ENCODE data around the gene MYH7. TPM values are rescaled to one million over a fixed set of nuclear protein-coding genes. Genes with fewer than 3 reads are reported as not detected.

Gene MYH7
- polyA plus RNA-seq, 1 donor from 2014 or later = 0.12 TPM

- H3K4me3 ChIP-seq (ENCODE audit: low read length) = no peak overlapping the region
- no peaks in the 10 kb centered on the region for H3K9me2 ChIP-seq (ENCODE audit: insufficient read depth, low read length)
- no peaks in the 10 kb centered on the region for H4K20me1 ChIP-seq (ENCODE audit: insufficient read depth)
- H3K79me2 ChIP-seq (replicated peaks; ENCODE audit: insufficient read depth, low read length) = no peaks in the 10 kb centered on the region
- no peak overlapping the region for H2AFZ ChIP-seq (ENCODE audit: low read depth, low read length)
- H3K9ac ChIP-seq (ENCODE audit: low read length) = no peak overlapping the region
- no peaks in the 10 kb centered on the region for H3K36me3 ChIP-seq (ENCODE audit: insufficient read depth, low read length)
- no peaks in the 10 kb centered on the region for H3K27me3 ChIP-seq (ENCODE audit: insufficient read depth, low read depth, low read length)
- H3K4me2 ChIP-seq (ENCODE audit: low read length) = no peak overlapping the region
- no peaks in the 10 kb centered on the region for H3F3A ChIP-seq (ENCODE audit: insufficient read depth, low read length, poor library complexity, severe bottlenecking)
- no peak for TF ChIP-seq CTCF (IDR thresholded peaks at IDR 0.05; ENCODE audit: poor library complexity, severe bottlenecking)
- TF ChIP-seq REST (IDR thresholded peaks at IDR 0.05; ENCODE audit: borderline replicate concordance) = no peak
- TF ChIP-seq POLR2AphosphoS5 (IDR thresholded peaks at IDR 0.05) = no peak
- TF ChIP-seq MXI1 (conservative IDR thresholded peaks at IDR 0.05; ENCODE audit: poor library complexity, severe bottlenecking) = no peak
- TF ChIP-seq RAD21 (conservative IDR thresholded peaks at IDR 0.05) = no peak
- TF ChIP-seq SMC3 (conservative IDR thresholded peaks at IDR 0.05; ENCODE audit: poor library complexity) = no peak
- no peak for TF ChIP-seq EZH2 (IDR thresholded peaks at IDR 0.05; ENCODE audit: borderline replicate concordance, insufficient read depth, low read length, poor library complexity, severe bottlenecking)
- TF ChIP-seq EP300 (conservative IDR thresholded peaks at IDR 0.05; ENCODE audit: poor library complexity, severe bottlenecking) = no peak
- TF ChIP-seq TAF1 (IDR thresholded peaks at IDR 0.05; ENCODE audit: low read depth) = no peak
- H3K9me3 ChIP-seq (ENCODE audit: low read length) = no peaks in the 10 kb centered on the region
- H3K27ac ChIP-seq (ENCODE audit: low read length) = no peak overlapping the region
Measured at GRCh38 chr14:23411563-23412525, 23.6 kb downstream of the MYH7 start.

- Histone ChIP-seq H3K4me2 (ENCODE audit: low read length) (no peak overlapping the region), H2AFZ (ENCODE audit: low read depth, low read length) (no peak overlapping the region), H3K27me3 (ENCODE audit: insufficient read depth, low read depth, low read length) (no peaks in the 10 kb centered on the region), H3K9me3 (ENCODE audit: low read length) (no peaks in the 10 kb centered on the region), H3K4me3 (ENCODE audit: low read length) (no peak overlapping the region), H3F3A (ENCODE audit: insufficient read depth, low read length, poor library complexity, severe bottlenecking) (no peaks in the 10 kb centered on the region), H3K9ac (ENCODE audit: low read length) (no peak overlapping the region), H3K27ac (ENCODE audit: low read length) (no peak overlapping the region), H3K36me3 (ENCODE audit: insufficient read depth, low read length) (no peaks in the 10 kb centered on the region), H3K9me2 (ENCODE audit: insufficient read depth, low read length) (no peaks in the 10 kb centered on the region), H4K20me1 (ENCODE audit: insufficient read depth) (no peaks in the 10 kb centered on the region), H3K79me2 (replicated peaks; ENCODE audit: insufficient read depth, low read length) (no peaks in the 10 kb centered on the region)
- no peak for TF ChIP-seq REST (IDR thresholded peaks at IDR 0.05; ENCODE audit: borderline replicate concordance)
- TF ChIP-seq MXI1 (conservative IDR thresholded peaks at IDR 0.05; ENCODE audit: poor library complexity, severe bottlenecking) = no peak
Measured at GRCh38 chr14:23409966-23410635, 25.4 kb downstream of the MYH7 start.

Measured in neural cell (in vitro differentiated cells).